HG03342 (cell line): Measurements from ENCODE around the gene ROBO1.

Experiments
- ATAC-seq: cut with Tn5 transposase; IDR thresholded peaks from one replicate; pipeline ENCODE4 v1.9.1; 2021; ENCODE audit warnings: mild to moderate bottlenecking, moderate library complexity; ENCODE audit not compliant: unreplicated experiment

The ROBO1 gene

DNA sequence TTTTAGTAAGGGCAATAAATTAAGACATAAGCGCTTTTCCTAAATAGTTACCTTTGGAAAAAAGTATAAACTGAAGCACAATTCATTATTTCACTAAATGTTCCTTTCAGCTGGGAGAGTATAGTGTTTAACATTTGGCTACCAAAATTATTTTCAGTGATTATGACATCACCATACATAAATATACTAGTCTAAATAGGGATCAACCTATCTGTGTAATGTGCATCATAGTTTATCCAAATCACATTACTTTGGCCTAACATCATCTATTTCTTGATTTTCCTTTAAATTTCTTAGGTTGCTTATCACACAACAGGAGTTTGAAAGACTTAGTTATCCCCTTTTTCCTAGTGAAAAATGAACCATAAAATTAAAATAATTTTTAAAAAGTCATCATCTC lies 738.9 kb downstream of the ROBO1 start:
- ATAC-seq = no peak

DNA sequence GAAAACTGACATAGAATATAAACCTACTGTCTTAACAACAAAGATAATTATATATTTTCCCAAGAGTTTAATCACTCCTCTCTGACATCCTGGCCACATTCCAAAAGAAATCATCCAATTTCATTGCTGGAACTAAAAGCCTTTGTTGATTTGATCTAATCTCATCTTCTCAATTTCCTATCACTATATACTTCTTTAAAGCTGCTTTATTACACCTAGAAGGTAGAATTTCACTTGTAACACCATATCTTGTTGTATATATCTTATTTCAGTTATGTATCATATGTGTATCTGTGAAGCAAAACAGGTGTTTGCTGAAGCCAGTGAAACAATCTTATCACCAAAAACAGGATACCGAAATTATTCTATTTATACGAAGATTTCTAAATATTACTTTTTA lies 740.2 kb downstream of the ROBO1 start:
- ATAC-seq = no peak

DNA sequence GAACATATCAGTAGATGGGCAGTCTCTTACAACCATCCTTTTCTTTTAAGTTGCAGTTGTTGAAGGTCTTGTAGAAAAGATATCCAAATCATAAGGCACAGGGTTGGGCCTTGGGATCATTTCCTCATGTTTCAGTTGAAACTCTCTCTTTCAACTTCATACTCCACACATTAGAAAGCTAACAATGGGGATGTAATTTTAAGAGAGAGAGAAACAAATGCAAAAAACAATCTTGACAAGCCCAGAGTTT lies 747.9 kb downstream of the ROBO1 start:
- no peak for ATAC-seq

DNA sequence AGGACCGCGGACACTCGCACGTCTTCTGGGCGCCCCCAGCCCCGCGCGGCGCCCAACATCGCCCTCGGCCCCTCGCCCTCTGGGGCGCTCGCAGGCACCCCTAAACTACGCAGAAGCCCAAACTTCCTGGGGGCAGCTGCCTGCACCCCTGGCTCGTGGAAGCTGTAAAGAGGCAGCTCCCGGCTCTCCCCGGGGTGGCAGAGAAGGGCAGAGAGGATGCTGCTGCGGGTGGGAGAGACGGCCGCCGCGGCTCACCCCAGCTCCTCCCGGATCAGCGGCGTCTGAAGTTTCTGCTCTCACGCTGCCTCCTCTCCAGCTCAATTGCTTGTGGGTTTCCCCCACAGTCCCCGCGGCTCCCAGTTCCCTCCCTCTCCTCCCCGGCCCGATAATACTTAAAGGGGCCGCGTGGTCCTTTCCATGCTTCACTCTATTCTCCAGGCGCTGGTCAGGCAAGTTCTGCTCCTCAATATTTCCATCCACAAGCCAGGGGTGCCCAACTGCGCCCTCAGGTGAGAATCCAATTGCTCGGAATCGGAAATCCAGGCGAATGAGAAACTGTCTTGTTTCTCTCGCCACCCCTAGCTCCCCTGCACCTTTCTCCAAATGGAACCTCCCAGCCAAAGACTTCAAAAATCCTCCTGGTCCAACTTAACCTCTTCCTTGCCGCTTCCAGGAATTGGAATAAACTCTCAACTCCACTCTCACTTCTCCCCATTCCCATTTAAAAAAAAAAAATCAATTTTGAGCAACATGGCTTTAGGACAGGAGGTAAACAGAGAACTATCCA lies 748.5 kb downstream of the ROBO1 start:
- no peak for ATAC-seq

DNA sequence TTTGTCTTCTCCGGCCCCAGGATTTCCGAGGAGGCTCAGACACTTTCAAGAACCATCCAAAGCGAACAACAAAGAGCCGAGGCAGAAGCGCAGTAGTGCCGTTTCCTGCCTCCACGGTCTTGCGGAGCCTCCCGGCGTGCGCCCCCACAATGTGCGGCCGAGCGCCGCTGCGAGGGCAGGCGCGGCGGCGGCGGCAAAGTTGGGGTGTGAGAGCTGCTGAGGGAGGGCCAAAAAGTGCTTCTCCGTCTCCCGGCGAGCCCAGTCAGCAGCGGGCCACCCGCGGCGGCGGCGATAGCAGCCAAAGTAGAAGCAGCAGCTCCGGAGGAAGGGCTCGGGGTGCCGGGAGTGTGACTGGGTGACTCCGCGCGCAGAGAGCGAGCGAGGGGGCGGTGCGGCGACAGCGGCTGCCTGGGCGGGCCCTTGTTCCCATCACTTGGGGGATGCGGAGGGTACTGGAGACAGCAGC lies 749.1 kb downstream of the ROBO1 start:
- ATAC-seq = no peak

DNA sequence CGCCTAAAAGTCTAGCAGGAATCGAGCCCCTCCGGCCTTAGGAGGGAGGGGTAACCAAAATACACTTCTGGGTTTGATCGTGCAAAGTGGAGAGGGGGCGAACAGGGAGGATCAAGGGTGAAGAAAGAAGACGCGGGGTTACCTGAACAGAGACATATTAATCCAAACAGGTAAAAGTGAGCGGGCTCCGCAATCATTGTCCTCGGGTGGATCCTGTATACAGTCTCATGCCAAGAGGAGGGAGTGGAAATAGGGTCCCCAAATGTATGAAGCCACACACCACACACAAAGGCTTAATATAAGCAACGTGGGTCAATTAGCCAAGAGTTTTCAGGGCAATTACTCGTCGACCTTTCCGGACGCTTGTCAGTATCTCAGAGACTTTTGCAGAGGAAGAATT lies 749.5 kb downstream of the ROBO1 start:
- no peak for ATAC-seq

DNA sequence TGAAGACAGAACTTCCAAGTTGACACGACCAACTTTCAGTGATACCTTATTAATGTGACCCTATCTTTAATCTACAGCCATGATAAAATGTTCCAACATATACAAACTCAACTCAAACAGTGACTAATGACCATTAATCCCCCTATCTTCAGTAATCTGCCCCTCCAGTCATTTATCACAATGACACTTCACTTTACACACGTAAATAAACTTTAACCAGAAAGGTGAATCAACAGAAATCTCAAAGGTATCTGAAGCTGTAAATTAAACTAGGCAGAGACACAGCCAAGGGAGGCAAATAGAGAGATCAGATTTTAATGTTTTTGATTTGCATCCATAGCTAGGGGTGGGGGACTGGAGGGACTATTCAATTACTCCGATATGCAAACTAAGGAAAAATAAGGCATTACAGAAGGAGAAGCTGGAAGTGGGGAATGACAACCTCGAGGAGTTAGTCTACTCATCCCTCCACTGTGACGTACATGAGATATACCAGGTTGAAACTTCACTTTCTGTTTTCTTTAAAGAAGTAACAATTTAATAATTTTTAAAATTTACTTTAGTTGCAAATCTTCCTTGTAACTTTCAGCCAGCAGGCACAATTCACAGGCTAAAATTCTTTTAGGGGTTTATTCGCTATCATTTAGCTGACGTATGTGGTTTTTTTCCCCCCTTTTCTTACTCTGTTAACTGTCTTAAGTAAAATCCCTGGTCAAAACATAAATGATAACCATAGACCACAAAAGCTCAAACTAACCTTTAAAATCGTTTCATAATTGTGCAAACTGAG lies 751.0 kb downstream of the ROBO1 start:
- ATAC-seq = no peak

DNA sequence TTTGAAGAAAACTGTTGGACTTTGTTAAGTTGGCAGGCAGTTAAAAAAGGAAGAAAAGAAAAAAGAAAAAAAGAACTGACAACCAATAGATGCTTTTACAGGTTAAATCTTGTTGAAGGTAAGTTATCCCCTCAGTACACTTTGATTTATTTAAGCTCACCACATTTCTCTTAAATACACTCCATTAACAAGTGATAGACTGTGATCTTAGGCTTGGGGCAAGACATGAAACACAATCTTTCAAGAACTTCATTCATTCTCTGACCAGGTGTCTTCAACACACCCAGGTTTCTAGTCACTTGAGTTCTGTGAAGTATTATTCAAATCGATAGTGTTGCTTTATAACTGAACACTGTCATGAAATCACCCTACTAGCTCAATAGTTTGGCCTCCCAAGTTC lies 751.9 kb downstream of the ROBO1 start:
- no peak for ATAC-seq

DNA sequence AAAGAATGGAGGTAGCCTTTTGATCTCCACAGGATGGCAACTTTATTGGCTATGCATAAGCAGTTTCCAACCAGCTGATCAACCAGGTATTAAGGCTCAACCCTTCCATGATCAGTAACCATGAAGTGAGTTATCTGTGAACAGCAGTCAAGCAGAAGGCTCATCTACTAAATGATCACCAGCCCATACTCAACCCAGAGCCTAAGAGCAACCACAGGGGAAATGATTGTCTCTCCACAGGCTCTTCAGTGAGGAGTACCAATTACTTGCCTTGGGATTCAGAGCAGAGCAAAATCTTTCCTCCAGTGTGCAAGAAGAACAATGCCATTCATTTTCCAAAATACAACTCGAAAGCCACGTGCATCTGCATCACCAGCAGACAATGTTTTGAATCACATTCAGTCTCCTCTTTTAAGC lies 754.8 kb downstream of the ROBO1 start:
- no peak for ATAC-seq

DNA sequence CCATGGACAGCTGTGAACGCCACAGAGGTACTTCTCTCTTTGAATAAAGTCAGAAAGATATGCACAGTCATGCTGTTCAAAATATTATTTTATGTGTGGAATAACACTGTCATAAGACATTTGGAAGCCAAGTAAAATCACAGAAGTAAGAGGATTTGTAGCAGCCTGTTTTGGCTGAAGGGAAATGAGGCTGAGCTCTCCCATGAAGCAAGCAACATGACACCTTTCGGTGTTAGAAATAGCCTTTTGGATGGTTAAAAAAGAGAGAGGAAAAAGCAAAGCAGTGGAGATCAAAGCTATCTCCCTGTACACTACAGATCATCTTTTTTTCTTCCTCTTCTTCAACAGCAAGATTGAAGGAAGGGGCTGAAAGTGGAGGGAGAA lies 755.3 kb downstream of the ROBO1 start:
- ATAC-seq = no peak

DNA sequence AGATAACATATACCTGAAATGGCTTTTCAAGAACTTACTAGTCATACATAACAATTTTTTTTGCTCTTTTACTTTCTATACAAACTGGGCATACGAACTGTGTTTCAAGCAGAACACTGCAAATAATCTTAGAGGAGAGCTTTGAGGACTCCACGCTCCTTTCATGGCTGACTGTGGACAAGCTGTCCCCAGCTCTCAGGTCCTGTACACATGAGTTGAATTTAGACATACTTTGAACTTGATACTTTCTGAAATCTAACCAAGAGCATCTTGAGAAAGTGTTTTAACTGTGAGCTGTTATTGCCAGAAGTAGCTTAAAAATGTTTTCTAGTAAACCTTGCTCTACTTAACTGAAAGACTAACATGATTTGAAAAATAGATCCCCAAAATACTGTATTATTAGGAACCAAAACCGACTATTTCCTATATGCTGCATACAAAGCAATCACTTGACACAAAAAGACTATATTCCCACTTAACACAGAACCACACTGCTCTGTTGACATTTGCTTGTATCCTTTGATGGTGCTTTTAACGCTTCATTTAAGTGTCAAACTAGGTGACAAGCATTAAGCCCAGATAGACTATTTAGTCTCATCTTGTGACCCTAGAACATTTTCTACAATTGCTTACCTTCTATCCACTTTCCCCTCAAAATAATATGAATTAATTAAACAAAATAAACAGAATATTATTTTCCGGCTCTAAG lies 755.8 kb downstream of the ROBO1 start:
- ATAC-seq = no peak

DNA sequence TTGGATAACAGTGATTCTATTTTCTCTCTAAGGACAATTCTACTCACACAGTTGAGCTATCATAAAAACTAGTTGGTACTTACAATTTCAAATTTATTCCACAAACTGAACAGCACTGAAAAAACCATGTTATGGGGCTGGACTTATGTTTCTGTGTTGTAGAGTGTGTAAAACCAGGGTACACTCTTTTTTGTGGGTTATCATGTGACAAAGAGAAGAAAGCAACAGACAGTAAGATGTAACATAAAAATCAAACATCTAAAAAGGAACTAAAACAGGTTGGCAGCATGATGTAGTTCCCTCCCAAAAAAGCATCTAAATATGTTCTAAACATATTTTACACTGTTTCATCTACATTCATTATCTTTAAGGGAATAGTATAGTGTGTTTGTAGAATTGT lies 757.9 kb downstream of the ROBO1 start:
- ATAC-seq = no peak

DNA sequence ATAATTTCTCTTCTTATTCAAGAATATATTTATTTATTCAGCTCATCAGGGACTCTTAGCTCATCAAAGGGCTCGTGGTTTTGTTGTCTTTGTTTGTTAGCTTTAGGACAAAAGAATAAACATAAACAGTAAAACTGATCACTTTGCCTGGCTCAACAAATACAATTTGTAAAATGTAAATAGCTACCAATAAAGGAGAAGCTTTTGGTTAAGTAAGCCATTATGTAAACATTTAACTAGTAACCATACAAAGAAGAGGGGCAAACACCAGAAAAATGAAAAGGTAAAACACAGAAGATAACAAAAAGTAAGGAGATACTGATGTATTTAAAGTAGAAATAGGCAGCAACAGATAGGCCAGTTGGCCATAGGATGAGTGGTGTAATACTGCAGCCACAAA lies 761.7 kb downstream of the ROBO1 start:
- no peak for ATAC-seq

DNA sequence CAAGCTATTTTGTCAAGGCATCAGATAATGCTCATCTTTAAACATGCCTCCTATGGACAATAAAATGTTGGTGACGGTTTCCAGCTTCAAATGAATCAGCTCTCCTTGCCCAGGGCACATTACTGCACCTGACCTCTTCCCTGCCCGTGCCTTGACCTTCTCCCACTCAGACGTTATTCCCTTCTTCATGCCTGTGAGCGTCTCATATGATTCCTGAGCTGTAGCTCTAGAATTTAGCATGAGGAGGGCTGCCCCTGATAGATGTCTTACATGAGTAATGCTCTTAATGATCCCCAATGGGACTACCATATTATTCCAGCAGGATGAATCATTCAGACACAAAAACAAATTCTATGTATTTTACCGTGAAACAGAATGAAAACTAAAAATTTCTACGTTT lies 762.7 kb downstream of the ROBO1 start:
- ATAC-seq = no peak

DNA sequence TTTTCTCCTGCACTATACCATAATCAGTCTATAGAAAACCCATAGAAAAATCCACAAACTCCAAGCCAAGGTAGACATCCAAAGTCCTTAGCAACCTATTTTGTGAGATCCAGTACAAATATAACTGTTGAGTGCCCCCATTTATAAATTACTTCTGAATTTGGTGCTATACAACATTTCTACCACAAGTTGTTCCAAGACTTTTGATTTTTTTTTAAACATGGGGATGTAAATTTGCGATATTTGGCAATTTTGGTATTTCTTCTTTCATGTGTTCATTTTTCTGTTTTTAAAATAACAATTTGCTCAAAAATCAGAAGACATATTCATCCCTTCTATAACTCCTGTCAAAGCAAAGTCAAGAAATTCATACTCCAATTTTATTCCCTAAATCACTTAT lies 763.8 kb downstream of the ROBO1 start:
- no peak for ATAC-seq

DNA sequence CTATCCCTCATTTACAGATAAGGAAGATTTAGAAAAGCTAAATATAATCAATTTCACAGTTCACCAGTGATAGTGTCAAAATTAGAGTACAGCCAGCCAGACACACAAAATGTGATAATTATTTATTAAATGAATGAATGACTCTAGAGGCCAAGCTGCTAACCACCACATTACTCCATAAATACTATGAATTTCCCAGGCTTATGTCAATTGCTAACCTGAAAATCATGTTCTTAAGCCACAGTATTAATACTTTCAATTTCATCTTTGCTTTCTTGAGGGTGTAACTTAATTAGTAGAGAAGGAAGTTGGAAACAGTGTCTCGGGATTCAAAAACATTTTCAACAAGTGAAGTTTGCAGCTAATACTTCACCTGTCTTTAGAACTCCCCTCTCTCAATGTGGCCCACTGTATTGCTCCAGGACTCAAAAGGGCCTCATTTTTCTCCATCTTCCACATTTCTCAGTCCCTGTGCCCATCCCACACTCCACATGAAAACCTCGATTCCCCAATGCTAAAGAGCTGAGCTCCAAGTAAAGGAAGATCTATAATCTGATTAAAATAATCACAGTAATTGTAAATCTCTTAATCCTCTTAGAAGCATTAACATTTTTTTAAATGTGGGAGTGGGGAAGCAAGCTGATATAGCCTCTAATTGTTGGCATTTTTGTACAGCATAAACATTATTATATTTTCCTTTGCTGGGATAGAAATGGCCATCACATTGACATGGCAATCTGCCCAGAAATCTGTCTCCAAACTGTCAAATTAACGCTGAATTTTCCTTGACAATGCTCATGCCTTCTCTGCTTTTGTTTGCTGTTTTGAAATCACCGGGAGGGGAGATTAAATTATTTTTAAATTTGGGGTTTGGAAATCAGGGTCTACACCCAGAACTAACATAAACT lies 765.1 kb downstream of the ROBO1 start:
- no peak for ATAC-seq

DNA sequence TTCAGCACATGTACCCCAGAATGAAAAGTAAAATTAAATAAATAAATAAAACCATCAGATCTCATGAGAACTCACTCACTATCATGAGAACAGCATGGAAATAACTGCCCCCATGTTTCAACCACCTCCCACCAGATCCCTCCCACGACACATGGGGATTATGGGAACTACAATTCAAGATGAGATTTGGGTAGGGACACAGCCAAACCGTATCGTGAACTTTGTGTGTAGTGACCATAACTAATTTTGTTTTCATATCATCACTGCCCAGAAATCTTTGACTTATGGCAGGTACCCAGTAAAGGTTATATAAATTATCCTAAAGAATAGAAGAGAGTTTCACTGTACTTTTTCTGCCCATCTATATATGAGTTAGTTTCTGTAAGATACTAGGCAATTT lies 766.5 kb downstream of the ROBO1 start:
- no peak for ATAC-seq

DNA sequence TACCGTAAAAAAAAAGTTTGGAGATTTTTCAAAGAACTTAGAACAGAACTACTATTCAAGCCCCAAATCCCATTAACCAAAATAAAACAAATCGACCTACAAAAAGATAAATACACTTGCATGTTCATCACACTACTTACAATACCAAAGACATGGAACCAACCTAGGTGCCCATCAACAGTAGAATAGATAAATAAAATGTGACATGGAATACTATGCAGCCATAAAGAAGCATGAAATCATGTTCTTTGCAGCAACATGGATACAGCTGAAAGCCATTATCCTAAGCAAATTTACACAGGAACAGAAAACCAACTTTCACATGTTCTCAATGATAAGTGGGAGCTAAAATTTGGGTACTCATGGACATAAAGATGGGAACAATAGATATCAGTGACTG lies 768.7 kb downstream of the ROBO1 start:
- ATAC-seq = no peak

DNA sequence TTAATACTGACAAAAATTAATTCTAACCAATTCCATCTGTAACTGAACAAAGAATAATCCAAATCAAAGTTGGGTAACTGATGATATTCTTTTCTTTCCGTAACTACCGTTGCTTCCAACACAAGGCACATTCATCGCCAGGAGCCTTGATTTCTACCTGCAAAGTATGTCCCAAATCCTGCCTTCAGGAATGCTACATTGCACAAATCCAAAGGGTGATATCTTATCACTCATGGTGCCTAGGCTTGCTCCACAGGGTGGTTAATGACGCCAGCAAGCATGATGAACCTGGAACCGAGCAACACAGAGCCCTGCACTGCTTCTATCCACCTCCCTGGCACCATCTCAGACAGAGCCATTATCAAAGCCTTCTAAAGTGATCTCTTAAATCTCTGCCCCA lies 772.7 kb downstream of the ROBO1 start:
- no peak for ATAC-seq

DNA sequence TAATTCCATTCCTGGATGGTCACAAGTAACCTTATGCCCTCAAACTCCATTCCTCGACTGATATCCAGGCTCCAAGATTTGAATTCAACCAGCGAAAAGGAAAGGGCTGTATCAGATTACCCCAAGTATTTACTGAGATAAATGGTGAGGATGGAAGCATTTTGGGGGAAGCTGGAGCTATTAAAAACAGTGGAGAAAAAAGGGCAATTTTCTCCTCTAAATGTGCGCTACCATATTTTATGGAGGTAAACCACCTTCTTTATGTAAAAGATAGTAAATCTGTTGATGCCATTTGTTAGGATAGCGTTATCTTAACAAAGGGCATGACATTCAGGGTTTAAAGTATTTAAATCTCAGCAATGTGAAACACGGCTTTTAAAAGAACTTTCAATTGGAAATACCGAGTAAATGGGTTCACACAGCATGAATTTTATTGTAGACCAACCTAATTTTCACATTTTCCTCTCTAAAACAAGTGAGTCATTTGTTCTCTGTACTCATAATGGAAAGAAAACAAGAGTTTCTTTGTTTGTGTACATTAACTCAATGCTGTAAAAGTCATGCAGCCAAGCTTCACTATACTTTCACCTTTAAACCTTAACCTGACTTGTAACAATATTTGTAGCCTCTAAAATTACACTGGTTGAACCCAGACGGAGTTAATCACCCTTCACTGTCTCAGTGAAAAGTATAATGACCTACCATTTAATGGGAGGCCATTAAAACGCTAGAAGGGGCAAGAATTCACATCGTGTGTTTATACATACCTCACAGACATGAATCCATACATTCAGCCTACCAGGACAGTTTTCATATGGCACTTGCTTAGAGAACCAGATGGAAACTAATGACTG lies 773.4 kb downstream of the ROBO1 start:
- no peak for ATAC-seq
